MCF 10A (cell line): Measurements from ENCODE around the gene TMEM61. TPM values are rescaled to one million over a fixed set of nuclear protein-coding genes. Genes with fewer than 3 reads are reported as not detected.

Source experiments
- BruUV-seq: library from RNA; stranded (reverse); fragments of 400-500 nt; replicated peaks from 2 replicates; lab custom pipeline; 2021; lab: Mats Ljungman, UMichigan
- CTCF ChIA-PET: fragments of 300-600 bp; sonication (Branson Sonifier 250); formaldehyde crosslinking; extraction: SDS; loops from one replicate; lab custom pipeline; 2021; ENCODE audit warnings: antibody characterized with exemption, inconsistent platforms; lab: Yijun Ruan, JAX
- POLR2A ChIA-PET: fragments of 300-600, 350-650 bp; sonication (Branson Sonifier 250); formaldehyde crosslinking; extraction: SDS; loops from one replicate; lab custom pipeline; 2020; ENCODE audit warnings: antibody characterized with exemption, inconsistent platforms; lab: Yijun Ruan, JAX
- DNase-seq: peaks from one replicate; pipeline ENCODE4 v3.0.0-alpha.2; 2018; ENCODE audit not compliant: unreplicated experiment
- H3K27ac Mint-ChIP-seq: one replicate; pipeline ENCODE4 v1.8.0; 2022; ENCODE audit warnings: mild to moderate bottlenecking, low read depth, mixed read lengths; ENCODE audit not compliant: unreplicated experiment
- H3K27me3 Mint-ChIP-seq: one replicate; pipeline ENCODE4 v1.8.0; 2022; ENCODE audit warnings: mixed read lengths; ENCODE audit not compliant: insufficient read depth, unreplicated experiment
- H3K36me3 Mint-ChIP-seq: one replicate; pipeline ENCODE4 v1.8.0; 2022; ENCODE audit warnings: mild to moderate bottlenecking, moderate library complexity, mixed read lengths; ENCODE audit not compliant: insufficient read depth, unreplicated experiment
- H3K4me1 Mint-ChIP-seq: one replicate; pipeline ENCODE4 v1.8.0; 2022; ENCODE audit warnings: mixed read lengths; ENCODE audit not compliant: insufficient read depth, unreplicated experiment
- H3K4me3 Mint-ChIP-seq: one replicate; pipeline ENCODE4 v1.8.0; 2022; ENCODE audit warnings: mild to moderate bottlenecking, moderate library complexity, mixed read lengths; ENCODE audit not compliant: unreplicated experiment
- H3K9me3 Mint-ChIP-seq: one replicate; pipeline ENCODE4 v1.8.0; 2022; ENCODE audit warnings: mixed read lengths; ENCODE audit not compliant: unreplicated experiment
- CTCF ChIP-seq: fragments of 200-600 bp; IDR thresholded peaks from one replicate; pipeline ENCODE4 v1.8.0; 2022; ENCODE audit warnings: antibody characterized with exemption, mild to moderate bottlenecking; ENCODE audit not compliant: unreplicated experiment
- intact Hi-C: fragments of 100-400 bp; cut with micrococcal nuclease; formaldehyde crosslinking; loops from 2 replicates; pipeline ENCODE4 v1.14.1; 2022
- total RNA-seq: library from RNA; stranded (reverse); gene quantifications from 2 replicates; pipeline ENCODE4 v1.2.3, GENCODE V29; 2022

TMEM61 gene
- total RNA-seq, 1 experiment from 2014 or later = not detected

GRCh38 chr1:54991939-54992338 is 11.5 kb downstream of the TMEM61 start:
- BruUV-seq = no TSS peak
- no peak for DNase-seq
- no peaks in the 10 kb centered on the region for H3K36me3 Mint-ChIP-seq
- intact Hi-C loops = no loop called here
- no peaks in the 10 kb centered on the region for H3K9me3 Mint-ChIP-seq
- POLR2A ChIA-PET = interaction anchor here (1.6 kb wide), 1 partner anchor 41 kb away, joined by 5 read pairs; no protein-coding TSS in a partner anchor
- H3K4me1 Mint-ChIP-seq = peaks cover 5% of the 10 kb centered on the region
- H3K4me3 Mint-ChIP-seq = no peak overlapping the region
- TF ChIP-seq CTCF = no peak
- CTCF ChIA-PET = interaction anchor here (0.9 to 22.1 kb wide), 4 partner anchors 8 to 117 kb away, joined by 3 to 385 read pairs (median 4); no protein-coding TSS in a partner anchor
- H3K27ac Mint-ChIP-seq = no peak overlapping the region
- H3K27me3 Mint-ChIP-seq = no peaks in the 10 kb centered on the region

GRCh38 chr1:54993140-54993539 is 12.7 kb downstream of the TMEM61 start:
- TF ChIP-seq CTCF = no peak
- no peaks in the 10 kb centered on the region for H3K36me3 Mint-ChIP-seq
- no peaks in the 10 kb centered on the region for H3K27me3 Mint-ChIP-seq
- no peak overlapping the region for H3K27ac Mint-ChIP-seq
- no peak overlapping the region for H3K4me3 Mint-ChIP-seq
- ChIA-PET CTCF (interaction anchor here (0.5 to 22.1 kb wide), 2 partner anchors 45 to 1428 kb away, joined by 3 to 385 read pairs; no protein-coding TSS in a partner anchor), POLR2A (interaction anchor here (1.0 kb wide), 1 partner anchor 27 kb away, joined by 3 read pairs; no protein-coding TSS in a partner anchor)
- H3K4me1 Mint-ChIP-seq = peaks cover 5% of the 10 kb centered on the region
- BruUV-seq = no TSS peak
- intact Hi-C loops = no loop called here
- no peak for DNase-seq
- no peaks in the 10 kb centered on the region for H3K9me3 Mint-ChIP-seq

GRCh38 chr1:54994355-54994990 is 14.0 kb downstream of the TMEM61 start:
- BruUV-seq = no TSS peak
- intact Hi-C loops = no loop called here

More at GRCh38 chr1:54994355-54994990, 14.0 kb downstream of the TMEM61 start:
- Mint-ChIP-seq H3K9me3 (no peaks in the 10 kb centered on the region), H3K27ac (no peak overlapping the region), H3K4me3 (no peak overlapping the region), H3K4me1 (peaks cover 5% of the 10 kb centered on the region), H3K36me3 (no peaks in the 10 kb centered on the region), H3K27me3 (no peaks in the 10 kb centered on the region)
- ChIA-PET CTCF (interaction anchor here (0.6 to 22.1 kb wide), 3 partner anchors 9 to 46 kb away, joined by 4 to 385 read pairs (median 45); no protein-coding TSS in a partner anchor), POLR2A (no interaction called here)
- no peak for TF ChIP-seq CTCF
- DNase-seq = no peak
